ELF-1 (cell line): Measurements from ENCODE around the gene MAPT.

ENCODE experiments used
- DNase-seq: peaks from one replicate; pipeline ENCODE4 v3.0.0-alpha.2; 2016; ENCODE audit warnings: low read depth, low spot score

Gene MAPT

DNA sequence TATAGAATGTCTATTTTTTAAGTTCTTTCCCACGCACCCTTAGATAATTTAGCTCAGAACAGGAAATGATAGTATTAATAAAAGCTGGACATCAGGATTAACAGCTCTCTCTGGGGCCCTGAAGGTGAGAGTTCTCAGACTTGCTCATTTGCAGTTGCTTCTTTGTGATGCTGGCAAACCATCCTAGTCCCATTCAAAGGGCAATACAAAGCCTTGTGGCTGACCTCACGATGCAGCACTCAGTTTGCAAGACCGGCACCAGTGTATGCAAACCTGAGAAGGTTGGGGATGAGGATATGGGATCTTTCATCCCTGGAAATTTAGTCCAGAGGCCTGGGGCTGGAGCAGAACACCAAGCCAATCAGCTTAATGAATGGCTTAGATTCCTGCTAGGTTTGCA, 134.0 kb downstream of the MAPT start:
- no peak for DNase-seq

DNA sequence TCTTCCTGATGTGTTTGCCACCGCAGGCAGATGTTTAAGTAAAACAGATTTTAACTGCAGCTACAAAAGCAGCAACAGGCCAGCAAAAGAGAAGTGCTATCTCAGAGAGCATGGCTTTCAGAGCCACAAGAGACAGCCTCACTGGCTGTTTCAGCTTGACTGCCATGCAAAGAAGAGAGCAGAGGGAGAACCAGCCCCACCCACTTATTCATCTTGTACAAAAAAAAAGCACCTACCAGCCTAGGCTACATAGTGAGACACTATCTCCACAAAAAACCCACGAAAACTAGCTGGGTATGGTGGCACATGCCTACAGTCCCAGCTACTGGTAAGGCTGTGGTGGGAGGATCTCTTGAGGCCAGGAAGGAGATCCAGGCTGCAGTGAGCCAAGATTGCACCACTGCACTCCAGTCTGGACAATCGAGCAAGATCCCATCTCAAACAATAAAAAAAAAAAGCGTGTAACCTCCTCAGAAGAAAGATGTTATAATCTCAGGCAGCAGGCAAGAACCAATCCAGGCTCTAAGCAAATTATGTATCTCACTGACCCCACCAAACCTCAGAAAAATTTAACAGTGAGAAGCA, 134.7 kb downstream of the MAPT start:
- DNase-seq: no peak

DNA sequence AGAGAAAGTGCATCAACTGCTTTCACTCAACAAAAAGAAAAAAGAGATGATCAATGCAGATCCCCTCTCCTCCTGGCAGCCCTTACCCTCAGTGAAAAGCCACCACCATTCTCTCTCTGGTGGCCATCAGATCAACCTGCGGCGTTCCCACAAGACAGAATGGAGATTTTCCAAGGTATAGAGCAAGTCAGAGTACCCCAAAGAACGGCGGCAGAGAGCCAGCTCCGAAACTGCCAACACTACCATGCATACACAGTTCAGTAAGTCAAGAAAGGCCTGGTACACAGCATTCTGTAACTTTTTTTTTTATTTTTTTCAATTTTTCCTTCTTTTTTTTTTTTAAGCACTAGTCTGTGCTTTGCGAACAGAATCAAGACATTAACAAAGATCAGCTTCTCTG, 135.3 kb downstream of the MAPT start:
- no peak for DNase-seq

DNA sequence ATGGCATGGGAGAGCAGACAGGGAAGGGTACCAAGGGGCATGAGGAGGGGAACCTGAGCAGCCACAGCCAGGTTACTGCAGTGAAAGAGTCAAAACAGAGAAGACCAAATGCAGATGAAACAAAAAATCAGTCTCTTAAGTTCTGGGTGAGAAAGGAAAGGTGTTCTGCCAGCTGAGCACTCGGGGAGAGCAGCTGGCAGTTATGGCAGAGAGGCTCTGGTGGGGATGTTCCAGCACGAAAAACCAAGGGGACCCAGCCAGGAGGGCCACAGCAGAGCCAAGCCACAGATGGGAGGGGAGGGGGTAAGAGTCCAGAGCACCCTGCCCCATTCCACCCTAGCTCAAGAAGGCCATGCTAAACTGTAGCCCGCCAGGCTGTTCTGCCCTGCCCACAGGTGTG, 136.4 kb downstream of the MAPT start:
- no peak for DNase-seq

DNA sequence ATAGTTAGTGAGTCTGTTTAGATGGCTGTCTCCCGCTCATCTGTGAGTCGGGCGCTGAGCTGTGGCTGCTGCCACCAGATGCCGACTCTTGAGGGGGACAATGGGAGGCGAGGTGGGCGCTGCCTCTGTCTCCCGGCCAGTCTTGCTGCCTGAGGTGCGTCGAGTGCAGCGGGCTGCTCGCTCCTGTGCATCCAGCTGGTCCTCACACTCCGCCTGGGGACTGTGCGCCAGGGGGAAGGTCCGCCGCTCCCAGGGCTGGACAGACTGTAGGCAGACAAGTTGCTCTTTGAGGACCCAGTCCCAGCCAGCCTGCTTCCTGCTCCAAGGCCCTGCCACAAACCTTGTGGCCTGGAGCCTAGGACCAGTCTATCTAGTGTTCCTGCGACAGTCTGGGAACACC, 137.1 kb downstream of the MAPT start:
- no peak for DNase-seq

DNA sequence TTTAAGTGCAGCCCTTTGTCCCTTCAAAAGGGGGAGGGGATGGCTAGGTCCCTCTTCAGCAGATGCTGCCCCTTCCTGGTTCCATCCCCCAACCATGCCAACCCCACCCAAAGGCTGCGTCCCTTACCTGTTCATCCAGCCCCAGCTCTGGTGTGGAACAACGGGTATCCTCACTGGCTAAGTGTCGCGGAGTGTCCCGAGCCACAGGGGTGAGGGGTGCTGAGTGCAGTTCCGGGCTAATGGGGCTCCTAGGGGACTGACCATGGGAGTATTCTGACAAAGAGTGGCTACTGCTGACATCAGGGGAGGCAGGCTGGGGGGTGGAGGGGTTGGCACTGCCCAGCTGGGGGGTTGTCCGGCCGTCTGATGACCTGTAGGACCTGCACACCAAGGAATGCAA, 137.6 kb downstream of the MAPT start:
- DNase-seq: no peak

DNA sequence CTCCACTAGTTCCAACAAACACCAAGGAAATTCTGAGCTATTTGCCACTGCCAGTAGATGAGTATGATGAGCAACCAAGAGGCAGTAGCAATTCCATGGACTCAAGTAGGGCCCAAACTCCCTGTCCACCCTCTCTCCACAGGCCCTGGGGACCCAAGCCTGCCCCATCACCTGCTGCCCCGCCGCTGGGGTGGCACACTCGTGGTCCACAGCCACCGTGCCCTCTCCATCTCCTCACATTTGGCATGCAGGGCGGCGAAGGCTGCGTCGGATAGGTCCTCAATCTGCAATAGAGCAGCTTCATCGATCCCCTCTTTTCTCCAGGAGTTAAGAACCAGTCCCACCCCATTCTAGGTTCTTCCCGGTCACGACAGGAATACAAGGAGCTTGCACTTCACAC, 138.6 kb downstream of the MAPT start:
- DNase-seq: no peak

DNA sequence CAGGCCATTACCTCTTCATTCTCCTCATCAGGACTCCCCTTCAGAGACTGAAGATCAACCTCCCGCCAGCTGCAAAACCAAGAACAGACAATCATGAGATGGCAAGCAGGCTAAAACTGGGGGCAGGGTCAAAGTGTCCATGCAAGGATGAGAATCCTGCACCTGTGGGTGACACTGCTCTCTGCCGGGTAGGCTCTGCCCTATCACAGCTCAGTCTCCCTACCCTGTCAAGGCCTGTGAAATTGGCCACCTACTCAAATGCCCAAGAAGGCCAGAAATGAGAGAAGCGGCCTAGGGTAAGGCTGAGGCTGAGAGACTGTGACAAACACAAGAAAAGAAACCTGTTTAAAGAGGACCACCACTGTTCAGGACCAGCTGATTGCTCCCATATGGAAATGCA, 139.0 kb downstream of the MAPT start:
- no peak for DNase-seq

DNA sequence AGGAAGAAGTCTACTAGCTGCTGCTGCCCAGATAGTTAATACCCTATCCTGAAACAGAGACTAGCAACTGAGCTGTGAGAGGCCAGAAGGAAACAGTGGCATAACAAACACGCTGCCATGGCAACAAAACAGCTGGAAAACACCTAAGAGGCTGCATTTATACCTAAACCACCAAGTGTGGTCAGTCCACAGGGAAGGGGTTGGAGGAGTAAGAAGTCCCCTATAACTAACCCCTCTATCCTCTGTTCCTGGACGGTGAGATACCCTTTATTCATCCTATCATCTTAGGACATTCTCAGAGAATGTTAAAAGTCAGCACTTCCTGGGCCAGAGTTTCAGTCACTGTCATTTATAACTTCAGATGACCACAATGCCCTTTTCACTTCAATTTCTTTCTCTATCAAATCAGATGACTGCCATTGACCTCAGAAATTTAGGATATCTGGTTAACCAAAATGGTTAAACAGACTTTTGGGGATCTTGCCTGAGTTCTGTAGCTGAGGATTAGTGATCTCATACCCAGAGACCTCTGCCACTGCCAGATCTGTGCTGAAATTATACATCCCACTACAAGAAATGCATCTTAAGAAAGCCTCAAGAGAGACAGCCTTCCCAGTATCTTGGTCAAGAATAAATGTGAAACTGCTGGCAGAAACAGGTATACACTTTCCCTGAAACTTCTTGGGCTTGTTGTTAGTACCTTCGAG, 140.9 kb downstream of the MAPT start:
- no peak for DNase-seq

DNA sequence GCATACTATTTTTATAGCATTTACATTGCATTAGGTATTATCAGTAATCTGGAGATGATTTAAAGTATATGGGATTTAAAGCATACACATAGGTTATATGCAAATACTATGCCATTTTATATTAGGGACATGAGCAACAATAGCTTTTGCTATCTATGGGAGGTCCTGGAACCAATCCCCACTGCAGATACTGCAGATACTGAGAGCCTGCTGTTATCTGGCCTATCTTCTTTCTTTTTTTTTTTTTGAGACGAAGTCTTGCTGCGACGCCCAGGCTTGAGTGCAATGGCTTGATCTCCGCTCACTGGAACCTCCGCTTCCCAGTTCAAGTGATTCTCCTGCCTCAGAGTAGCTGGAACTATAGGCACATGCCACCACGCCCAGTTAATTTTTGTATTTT, 142.1 kb downstream of the MAPT start:
- no peak for DNase-seq

DNA sequence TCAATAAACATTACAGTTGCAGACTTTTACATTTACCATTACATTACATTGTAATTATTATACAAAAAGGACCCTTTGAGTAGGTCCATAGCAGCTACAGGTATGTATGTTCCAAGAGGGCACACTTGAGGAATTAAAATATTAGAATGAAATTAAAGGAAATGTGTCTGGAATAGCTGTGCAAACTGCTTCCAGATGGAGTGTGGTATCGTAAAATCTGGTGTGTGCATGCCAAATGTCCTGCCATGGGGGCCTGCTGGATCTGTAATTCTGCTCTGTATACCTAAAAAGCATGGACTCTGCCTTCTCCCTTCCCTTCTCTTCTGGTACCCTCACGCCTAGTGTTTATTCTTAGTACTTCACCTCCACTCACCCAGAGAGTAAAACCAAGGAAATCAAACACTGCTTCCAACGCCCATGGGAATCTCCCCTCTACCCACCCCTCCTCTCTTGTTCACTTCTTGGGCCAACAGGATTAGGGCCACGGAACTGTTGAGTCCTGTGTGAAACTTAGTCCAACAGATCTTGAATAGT, 143.4 kb downstream of the MAPT start:
- no peak for DNase-seq

DNA sequence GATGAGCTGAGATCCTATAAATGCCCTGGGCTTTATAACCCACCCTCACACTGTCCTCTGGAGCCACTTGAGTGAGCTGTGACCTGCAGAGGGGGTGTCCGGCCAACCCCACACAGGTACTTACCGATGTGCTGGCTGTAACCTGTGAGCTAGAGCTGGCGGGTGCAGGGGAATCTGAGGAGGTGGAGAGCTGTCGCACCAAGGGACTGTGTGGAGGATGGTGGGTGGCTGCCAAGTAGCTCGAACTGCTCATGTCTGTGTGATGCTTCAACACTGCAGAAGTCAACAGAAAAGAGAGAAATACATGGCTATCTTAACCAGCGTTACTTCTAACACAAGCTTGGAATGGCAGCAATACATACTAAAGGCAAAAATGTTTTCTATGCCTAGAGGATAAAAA, 144.1 kb downstream of the MAPT start:
- no peak for DNase-seq

DNA sequence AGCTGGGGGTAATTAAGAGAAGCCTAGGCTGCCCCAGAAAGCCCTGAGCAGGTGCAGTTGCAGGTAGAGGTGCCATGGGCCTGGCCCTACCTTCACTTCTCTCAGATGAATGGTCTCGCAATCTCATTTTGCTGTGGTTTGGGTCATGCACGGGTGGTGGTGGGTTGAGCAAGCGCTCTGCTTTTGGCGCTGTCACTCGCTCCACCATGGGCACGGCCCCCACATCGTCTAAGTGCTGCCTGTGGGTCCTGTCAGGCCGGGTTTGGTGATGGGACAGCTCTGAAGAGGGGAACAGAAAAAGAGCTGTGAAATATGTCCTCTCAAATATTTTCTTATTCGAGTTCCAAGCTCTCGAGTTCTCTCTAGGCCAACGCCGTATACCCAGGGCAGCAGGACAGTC, 144.6 kb downstream of the MAPT start:
- no peak for DNase-seq

DNA sequence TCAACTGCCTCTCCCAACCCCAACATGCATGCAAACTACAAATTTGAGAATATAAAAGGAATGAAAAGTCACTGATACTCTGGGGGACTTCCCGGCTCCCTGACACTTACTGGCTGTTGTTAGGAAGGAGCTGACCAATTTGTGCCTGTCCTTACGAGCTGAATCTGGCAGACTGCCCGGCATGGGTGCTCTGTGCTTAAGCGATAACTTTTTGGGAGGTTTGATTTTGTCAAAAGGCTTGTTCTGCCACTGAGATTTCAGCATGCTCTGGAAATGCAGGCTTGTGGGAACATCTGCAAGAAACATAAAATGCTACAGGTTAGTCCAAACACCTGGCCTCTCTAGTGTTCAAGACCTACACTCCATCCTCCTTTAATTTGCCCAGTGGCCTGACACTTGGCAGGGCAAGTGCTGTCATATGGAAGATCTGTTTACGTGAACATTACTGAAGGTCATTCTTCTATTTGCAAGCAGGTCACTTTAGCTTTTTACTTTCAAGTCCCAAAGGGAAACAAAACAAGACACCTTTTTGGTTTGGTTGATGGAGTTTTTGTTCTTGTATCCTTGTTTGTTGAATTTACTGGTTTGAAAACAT, 145.3 kb downstream of the MAPT start:
- DNase-seq: no peak

DNA sequence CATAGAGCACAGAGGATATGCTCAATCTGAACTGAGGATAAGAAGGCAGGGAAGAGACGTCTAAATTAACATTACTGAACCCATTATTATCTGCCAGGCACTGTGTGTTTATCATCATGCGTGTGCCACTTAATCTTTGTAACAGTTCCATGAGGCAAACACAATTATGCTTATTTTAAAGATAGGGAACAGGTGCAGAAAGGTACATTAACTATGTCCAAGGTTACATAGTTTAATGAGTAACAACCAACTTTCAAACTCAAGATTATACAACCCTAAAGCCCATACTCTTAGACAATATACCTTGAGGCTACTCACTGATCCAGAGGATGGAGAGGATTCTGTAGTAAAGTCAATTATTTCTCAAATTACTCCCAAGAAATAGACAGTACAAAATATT, 147.9 kb downstream of the MAPT start:
- DNase-seq: no peak

DNA sequence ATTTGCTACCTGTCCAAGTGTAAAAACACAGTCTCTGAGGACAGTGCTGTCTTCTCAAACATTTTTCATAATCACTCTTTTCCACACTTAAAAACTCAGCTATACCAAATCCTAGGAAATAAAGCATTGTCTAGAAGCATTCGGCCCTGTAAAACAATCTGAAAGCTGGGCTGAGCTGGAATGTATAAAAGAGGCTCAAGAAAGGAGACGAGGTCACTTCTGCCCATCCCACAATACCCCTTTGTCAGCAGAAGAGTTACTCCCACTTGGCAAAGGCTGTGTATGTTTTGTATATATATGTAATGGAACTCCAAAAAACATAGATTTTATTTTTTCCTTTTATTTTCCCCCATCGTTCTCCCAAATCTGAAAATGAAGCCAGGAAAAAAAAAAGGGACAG, 148.6 kb downstream of the MAPT start:
- DNase-seq: no peak

DNA sequence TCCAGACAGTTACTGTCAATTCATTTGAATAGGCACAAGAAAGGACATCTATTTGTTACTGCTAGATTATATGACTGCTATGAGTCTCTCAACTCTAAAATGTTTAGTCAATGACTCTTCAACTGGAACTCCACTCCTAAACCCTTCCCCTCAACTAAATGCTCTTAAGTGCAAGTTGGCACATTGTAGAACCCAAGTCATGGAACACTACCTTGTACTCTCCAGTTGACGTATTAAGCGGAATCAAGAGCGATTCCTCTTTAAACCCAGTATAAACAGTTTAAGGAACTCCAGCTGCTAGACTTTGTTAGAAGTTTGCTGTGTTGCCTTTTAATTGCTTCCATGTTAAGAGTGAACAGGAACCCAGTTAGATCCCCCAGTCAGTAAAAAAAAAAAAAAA, 149.3 kb downstream of the MAPT start:
- DNase-seq: no peak

DNA sequence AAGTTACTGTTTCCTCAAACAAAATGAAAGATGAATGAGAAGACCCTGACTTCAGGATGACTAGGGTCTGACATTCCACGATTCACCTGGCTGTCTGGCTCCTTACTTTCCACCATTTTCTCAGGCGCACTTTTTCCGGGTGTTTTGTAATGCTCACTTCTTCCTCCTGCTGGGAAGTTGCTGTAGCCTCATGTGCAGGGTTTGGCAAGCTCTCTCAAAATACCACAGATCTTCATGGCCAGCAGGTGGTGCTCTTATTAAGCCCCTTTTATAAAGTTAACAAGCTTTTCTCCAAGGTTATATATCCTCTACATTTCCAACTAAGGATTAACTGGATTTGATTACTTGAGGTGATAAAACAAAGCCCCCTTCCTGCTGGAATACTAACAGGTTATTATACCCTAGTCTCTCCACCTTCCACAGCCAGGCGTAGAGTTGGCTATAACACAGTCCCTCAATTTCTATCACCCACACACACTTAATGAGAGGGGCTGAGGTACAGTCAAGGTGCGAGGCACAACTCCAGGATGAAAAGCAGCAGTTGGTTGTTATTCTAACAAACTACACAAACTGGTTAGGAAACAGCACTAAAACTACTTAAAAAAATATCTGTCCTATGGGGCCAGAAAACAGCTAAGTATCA, 150.1 kb downstream of the MAPT start:
- DNase-seq: peak; percentile 83

DNA sequence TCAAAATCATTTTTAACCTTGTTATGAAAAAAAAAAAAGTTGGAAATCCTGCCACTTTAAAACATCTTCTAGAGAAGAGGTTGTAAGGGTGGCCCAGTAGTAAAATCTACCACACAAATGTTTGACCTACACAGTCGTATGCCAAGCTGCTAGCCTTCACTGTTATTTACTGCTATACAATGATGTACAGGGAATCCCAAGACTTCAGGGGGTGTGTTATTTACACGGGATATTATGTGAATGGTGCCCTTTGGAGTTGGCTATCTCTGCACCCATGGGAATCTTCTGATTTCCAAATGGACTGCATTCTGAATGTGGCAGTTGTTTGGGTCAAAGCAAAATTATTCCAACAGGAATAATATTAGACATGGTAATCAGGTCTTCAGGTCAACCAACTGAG, 150.6 kb downstream of the MAPT start:
- DNase-seq: no peak

DNA sequence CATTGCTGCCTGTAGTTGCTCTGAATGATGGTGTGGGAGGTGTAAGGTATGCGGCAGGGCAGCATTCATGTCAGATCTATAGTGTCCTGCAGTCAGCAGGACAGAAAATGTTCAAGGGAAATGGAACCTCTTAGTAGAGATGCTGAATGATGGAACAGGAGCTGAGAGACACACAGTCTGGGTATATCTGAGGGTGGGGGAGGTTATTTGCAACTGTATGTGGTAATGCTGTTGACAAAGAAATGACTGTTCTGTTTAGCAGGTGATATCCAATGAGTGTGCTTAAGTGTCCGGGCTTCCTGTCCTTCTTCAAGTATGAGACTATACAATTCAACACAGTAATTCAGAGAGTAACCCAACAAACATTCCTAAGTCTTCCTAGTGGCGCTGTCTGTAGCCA, 151.3 kb downstream of the MAPT start:
- DNase-seq: no peak

DNA sequence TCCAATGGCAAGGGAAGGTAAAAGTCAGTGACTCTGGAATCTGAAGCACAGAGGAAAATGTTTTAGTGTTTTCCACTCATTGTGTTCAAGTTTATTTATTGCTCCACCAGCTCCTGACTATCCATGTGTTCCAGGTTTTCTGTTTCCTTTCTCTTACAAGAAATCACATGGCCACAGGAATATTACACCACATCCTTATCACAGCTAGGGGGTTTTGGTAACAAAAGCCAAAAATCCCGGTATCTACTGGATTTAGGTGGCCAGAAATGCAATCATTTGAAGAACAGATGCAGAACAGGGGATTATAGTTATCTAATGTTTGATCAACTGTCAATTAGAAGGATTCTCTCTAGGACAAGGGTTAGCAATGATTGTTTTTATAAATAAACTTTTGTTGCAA, 152.6 kb downstream of the MAPT start:
- no peak for DNase-seq

DNA sequence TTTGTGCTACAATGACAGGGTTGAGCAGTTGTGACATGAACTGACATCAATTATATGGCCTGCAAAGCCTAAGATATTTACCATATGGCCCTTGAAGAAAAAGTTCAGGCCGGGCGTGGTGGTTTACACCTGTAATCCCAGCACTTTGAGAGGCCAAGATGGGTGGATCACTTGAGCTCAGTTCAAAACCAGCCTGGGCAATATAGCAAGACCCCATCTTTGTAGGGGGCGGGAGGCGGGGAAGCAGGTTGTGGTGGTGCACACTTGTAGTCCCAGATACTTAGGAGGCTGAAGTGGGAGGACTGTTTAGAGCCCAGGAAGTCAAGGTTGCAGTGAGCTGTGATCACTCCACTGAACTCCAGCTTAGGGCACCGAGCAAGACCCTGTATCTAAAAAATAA, 153.0 kb downstream of the MAPT start:
- no peak for DNase-seq

DNA sequence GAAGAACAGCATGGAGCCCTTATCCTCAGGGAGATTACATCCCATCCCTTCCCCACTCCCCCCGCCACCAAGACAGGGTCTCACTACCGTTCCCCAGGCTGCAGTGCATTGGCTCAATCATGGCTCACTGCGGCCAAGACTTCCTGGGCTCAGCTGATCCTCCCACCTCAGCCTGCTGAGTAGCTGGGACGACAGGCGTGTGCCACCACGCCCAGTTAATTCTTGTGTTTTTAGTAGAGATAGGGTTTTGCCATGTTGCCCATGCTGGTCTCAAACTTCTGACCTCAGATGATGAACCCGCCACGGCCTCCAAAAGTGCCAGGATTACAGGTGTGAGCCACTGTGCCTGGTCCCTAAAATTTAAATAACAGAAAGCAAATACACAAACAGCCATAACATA, 153.5 kb downstream of the MAPT start:
- DNase-seq: no peak
